HG03060 (cell line): ENCODE data around the gene PCDH7.

Experiments
- ATAC-seq: cut with Tn5 transposase; IDR thresholded peaks from one replicate; pipeline ENCODE4 v1.9.1; 2021; ENCODE audit warnings: low read depth, moderate number of reproducible peaks; ENCODE audit not compliant: unreplicated experiment

PCDH7 gene

DNA sequence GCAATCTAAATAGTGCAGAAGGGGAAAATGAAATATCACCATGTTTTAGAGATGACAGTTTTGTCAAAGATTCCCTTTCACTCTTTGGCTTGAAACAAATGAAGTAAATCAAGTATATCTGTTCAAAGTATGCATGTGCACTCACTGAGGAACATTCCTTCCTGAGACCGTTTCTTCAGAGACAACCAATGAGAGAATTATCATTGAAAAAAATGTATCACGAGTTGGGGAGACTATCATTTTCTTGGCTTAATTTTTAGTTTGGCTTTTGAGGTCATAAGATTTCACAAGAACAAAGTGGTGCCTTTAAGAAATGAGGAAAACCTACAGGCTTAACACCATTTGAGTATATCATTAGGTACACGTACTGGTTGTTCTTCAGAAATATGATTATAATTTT is 56.3 kb downstream of the PCDH7 start:
- no peak for ATAC-seq

DNA sequence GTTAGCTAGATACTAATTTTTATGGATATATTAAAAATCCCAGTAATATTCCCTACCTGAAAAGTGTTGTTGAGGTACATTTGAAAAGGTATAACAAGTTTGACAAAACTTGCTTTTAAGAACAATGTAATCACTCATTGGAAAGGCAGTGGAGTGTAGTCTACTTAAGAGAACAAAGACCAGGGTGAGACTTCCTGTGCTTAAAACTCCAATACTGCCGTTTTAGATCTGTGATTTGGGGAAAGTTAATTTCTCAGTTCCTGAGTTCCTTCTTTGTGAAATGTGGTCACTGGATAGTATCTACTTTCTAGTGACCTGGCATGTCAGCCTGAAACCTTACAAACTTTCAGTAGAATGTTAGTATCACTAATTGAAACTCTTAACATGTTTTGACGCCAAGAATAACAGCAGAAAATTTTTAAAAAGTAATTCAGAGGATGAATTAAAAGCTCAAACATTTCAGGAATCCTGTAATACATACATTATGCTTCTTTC is 56.8 kb downstream of the PCDH7 start:
- ATAC-seq, result no peak
